Measurements from ENCODE around the gene OR2T29.

DNA sequence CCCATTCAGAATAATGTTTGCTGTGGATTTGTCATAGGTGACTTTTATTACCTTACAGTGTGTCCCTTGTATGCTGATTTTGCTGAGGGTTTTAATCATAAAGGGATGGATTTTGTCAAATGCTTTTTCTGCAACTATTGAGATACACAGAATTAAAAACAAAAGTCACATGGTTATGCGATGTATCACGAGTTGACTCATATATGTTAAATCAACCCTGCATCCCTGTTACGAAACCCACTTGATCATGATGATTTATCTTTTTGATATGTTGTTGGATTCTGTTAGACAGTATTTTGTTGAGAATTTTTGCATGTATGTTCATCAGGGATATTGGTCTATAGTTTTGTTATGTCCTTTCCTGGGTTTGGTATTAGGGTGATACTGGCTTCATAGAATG lies 22.7 kb upstream of the OR2T29 start:
- TF ChIP-seq USF2 (IDR thresholded peaks at IDR 0.05; ENCODE audit: low read length) = no peak
- TF ChIP-seq, protein P1, sequence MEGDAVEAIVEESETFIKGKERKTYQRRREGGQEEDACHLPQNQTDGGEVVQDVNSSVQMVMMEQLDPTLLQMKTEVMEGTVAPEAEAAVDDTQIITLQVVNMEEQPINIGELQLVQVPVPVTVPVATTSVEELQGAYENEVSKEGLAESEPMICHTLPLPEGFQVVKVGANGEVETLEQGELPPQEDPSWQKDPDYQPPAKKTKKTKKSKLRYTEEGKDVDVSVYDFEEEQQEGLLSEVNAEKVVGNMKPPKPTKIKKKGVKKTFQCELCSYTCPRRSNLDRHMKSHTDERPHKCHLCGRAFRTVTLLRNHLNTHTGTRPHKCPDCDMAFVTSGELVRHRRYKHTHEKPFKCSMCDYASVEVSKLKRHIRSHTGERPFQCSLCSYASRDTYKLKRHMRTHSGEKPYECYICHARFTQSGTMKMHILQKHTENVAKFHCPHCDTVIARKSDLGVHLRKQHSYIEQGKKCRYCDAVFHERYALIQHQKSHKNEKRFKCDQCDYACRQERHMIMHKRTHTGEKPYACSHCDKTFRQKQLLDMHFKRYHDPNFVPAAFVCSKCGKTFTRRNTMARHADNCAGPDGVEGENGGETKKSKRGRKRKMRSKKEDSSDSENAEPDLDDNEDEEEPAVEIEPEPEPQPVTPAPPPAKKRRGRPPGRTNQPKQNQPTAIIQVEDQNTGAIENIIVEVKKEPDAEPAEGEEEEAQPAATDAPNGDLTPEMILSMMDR (IDR thresholded peaks at IDR 0.05; ENCODE audit: control extremely low read depth in 1 of 3, insufficient read depth in 1 of 3, low read depth in 1 of 3, low read length in 3 of 3) = no peak
- no peak for TF ChIP-seq POLR2A (IDR thresholded peaks at IDR 0.05; ENCODE audit: control extremely low read depth in 1 of 2, low read depth in 2 of 2, low read length in 2 of 2)
- no peak for TF ChIP-seq RAD21 (IDR thresholded peaks at IDR 0.05 in 1 of 2, conservative IDR thresholded peaks at IDR 0.05 in 1 of 2; ENCODE audit: low read depth in 2 of 2, low read length in 2 of 2)
- TF ChIP-seq NRF1 (IDR thresholded peaks at IDR 0.05; ENCODE audit: low read depth, low read length) = no peak
